Adrenal gland (tissue), 12 donors: ENCODE results near the gene TEX35. TPM values are rescaled to one million over a fixed set of nuclear protein-coding genes. Genes with fewer than 3 reads are reported as not detected.
A peak's percentile ranks its signal among the peaks of the same experiment; 100 is the strongest.

Experiments
- DNase-seq, 7 donors: peaks; one replicate each; pipeline ENCODE4 v3.0.0-alpha.2; 2019 to 2020
- H3K27ac ChIP-seq, 5 donors: fragments of 200-600 bp; sonication (generic) in 4 of 5; 1 replicate in 3 of 5; 2 replicates in 2 of 5; pipeline versions ENCODE4 v1.5.1 to v1.8.0; 2016 to 2020; ENCODE audit warnings: mild to moderate bottlenecking in 1 of 5
- H3K27me3 ChIP-seq: fragments of 200-600 bp; 2 replicates; pipeline ENCODE4 v1.8.0; 2021
- H3K36me3 ChIP-seq, 2 donors: fragments of 200-600 bp; replicated peaks in 1 of 2; 1 replicate in 1 of 2; 2 replicates in 1 of 2; pipeline versions ENCODE4 v1.5.1 to v1.8.0; 2018 to 2022
- H3K4me1 ChIP-seq, 2 donors: fragments of 200-600 bp; replicated peaks in 1 of 2; 1 replicate in 1 of 2; 2 replicates in 1 of 2; pipeline versions ENCODE4 v1.5.1 to v1.8.0; 2018 to 2021
- H3K4me3 ChIP-seq, 4 donors: fragments of 200-600 bp; sonication (generic) in 3 of 4; one replicate each; pipeline ENCODE4 v1.5.1; 2016 to 2018
- H3K9me3 ChIP-seq, 3 donors: fragments of 200-600 bp; sonication (generic) in 1 of 3; replicated peaks in 1 of 3; 1 replicate in 2 of 3; 2 replicates in 1 of 3; pipeline versions ENCODE4 v1.5.1 to v1.8.0; 2016 to 2021
- POLR2A ChIP-seq, 2 donors: fragments of 450-650 bp; IDR thresholded peaks; one replicate each; pipeline ENCODE4 v1.6.1; 2017; ENCODE audit warnings: antibody characterized with exemption in 2 of 2, mild to moderate bottlenecking in 2 of 2, moderate library complexity in 1 of 2
- WGBS, 4 donors: extraction: QIAGEN DNeasy Blood & Tissue Kit in 2 of 4; methylation state at CpG; one replicate each; pipeline versions ENCODE4 v1.1.5 to v1.1.7; 2013 to 2017; 5-methylcytosine and 5-hydroxymethylcytosine counted together
- intact Hi-C, 2 donors: fragments of 100-400 bp; cut with DNase I; formaldehyde crosslinking; loops; one replicate each; pipeline versions ENCODE4 v1.14.1 to v1.15.0; 2022 to 2023
- polyA plus RNA-seq, 3 donors: library from polyadenylated mRNA; stranded (reverse); fragments of 200-250 nt in 2 of 3; fragments of 350-450 nt in 1 of 3; fragmentation: Illumina TruSeq in 1 of 3; extraction: RNeasy Lipid Tissue Mini Kit (QIAGEN cat#74804) in 1 of 3; gene quantifications; one replicate each; pipeline ENCODE4 v1.2.3, GENCODE V29; 2013 to 2014
- total RNA-seq, 9 donors: library from RNA; depleted of rRNA in 4 of 9; stranded (reverse); fragments of >200 nt in 4 of 9; fragments of 120-200 nt in 1 of 9; fragmentation: NEBNext Ultra II Directional in 1 of 9; extraction: Animal tissue kit (Norgen Biotek cat#: 25700) in 1 of 9; gene quantifications; one replicate each; pipeline versions ENCODE4 v1.1.0 to v1.2.4, GENCODE V29; 2013 to 2023
- TF ChIP-seq, protein P1 (sequence below), 6 experiments: fragments of 450-650 bp in 4 of 6; fragments of 200-600 bp in 2 of 6; sonication (generic) in 1 of 6; IDR thresholded peaks; 1 replicate in 5 of 6; 2 replicates in 1 of 6; pipeline versions ENCODE4 v1.5.1 to v1.8.0; 2016 to 2021; ENCODE audit warnings: antibody characterized with exemption in 6 of 6, mild to moderate bottlenecking in 2 of 6, moderate library complexity in 1 of 6
- donor health status: healthy with polysubstance abuse.
- donor health status: Bipolar disorder and iron deficiency.
- donor health status: DM: yes; HTN: yes; CAD: no.
- donor health status: DM: no; HTN: no; CAD: no.
- donor health status: DM: no; HTN: no; CAD: no.
- donor health status: DM: yes; HTN: yes; CAD: no.

The TEX35 gene
- total and polyA plus RNA-seq, 12 donors, result not detected

DNA sequence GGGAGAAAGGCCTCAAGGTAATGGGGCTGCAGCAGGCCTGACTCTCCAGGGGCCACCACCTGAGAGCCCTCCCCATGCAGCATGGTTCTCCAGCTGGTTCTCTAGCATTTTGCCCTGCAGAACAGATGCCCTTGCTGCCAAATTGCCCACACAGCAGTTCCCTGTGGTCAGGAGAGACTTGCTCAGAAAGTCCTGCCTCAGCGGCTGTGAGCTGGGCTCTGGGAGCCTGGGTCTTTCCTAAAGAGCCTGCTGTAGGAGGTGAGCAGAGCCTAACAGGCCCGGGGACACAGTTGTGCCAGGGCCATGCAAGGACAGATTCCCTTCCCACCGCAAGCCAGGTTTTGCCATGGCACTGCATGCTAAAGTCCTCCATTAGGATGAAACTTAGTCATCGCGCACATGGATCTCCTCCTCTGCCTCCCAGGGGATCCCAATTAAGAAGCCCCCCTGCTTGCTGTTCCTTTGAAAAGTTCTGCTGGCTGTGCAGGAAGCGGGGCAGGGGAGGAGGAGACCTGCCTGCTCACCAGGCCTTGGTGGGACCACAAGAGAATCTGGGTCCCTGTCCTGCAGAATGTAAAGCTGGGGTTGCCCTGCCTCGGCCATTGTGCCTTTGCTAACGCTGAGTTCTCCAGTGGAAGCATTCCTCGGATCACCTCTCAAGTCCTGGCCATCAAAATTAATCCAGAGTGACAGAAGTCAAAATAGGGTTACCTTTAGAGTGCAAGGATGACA, 21.4 kb downstream of the TEX35 start:
- intact Hi-C loops, result loop anchor here in 1 of 2 donors (5.0 kb wide), 1 partner anchor 468 kb away; no protein-coding TSS in a partner anchor
- WGBS, 4 donors, result 94 to 96% (median 95%) methylated on average over 5 to 9 of the region's 9 CpGs

DNA sequence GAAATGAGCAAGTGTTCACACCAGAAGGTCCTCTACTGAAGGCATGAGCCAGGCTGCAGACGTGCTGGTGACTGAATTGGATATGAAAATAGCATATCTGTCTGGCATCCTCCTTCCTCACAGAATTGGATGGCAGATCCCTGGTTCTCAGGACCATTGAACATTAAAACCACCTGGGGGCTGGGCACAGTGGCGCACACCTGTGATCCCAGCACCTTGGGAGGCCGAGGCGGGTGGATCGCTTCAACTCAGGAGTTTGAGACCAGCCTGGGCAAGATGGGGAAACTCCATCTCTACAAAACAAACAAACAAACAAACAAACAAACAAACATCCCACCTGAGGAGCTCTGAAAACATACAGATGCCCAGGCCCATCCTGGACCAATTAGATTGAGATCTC, 23.4 kb downstream of the TEX35 start:
- Histone ChIP-seq H3K9me3 (no peaks in the 10 kb centered on the region), H3K36me3 (no peaks in the 10 kb centered on the region), H3K27ac (peak overlapping the region in 1 of 5 donors; percentile 29), H3K4me3 (no peak overlapping the region), H3K4me1 (no peaks in the 10 kb centered on the region), H3K27me3 (no peaks in the 10 kb centered on the region)
- WGBS, 4 donors, result 92 to 100% (median 95%) methylated on average over 5 of the region's 5 CpGs
- intact Hi-C loops, result no loop called here
- DNase-seq, result peak in 1 of 7 donors; percentile 30
- no peak for TF ChIP-seq POLR2A (IDR thresholded peaks at IDR 0.05)
- TF ChIP-seq, protein P1, sequence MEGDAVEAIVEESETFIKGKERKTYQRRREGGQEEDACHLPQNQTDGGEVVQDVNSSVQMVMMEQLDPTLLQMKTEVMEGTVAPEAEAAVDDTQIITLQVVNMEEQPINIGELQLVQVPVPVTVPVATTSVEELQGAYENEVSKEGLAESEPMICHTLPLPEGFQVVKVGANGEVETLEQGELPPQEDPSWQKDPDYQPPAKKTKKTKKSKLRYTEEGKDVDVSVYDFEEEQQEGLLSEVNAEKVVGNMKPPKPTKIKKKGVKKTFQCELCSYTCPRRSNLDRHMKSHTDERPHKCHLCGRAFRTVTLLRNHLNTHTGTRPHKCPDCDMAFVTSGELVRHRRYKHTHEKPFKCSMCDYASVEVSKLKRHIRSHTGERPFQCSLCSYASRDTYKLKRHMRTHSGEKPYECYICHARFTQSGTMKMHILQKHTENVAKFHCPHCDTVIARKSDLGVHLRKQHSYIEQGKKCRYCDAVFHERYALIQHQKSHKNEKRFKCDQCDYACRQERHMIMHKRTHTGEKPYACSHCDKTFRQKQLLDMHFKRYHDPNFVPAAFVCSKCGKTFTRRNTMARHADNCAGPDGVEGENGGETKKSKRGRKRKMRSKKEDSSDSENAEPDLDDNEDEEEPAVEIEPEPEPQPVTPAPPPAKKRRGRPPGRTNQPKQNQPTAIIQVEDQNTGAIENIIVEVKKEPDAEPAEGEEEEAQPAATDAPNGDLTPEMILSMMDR (IDR thresholded peaks at IDR 0.05), result no peak

More for the DNA sequence above, 21.4 kb downstream of the TEX35 start:
- Histone ChIP-seq H3K9me3 (no peaks in the 10 kb centered on the region), H3K36me3 (no peaks in the 10 kb centered on the region), H3K27me3 (no peaks in the 10 kb centered on the region), H3K4me1 (no peaks in the 10 kb centered on the region), H3K27ac (no peak overlapping the region), H3K4me3 (no peak overlapping the region)
- DNase-seq, result peak in 1 of 7 donors; percentile 35
- TF ChIP-seq, protein P1 (IDR thresholded peaks at IDR 0.05), result no peak
- TF ChIP-seq POLR2A (IDR thresholded peaks at IDR 0.05), result no peak

DNA sequence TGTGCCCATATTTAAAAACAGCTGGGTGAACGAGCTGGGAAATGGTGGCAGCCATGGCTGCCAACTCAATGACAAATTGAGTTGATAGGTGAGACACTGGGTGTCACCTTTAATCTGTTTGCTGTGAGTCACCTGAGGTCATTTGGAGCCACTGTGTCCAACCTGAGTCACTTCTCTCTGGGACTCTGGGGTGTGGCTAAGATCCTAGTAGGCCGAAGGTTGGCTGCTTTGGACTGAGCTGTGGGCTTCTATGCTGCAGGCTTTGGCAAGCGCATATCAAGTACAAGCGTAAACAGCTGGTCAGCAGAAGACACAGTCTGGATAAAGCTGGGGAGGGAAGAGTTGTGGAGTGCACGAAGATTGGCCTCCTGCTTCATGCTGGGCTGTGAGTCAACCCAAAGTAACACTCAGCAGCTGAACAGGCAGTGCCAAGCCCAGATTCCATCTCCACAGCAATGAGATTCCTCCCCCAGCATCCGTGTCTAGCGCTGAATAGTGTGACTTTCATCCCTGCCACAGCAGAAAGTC, 24.0 kb downstream of the TEX35 start:
- Histone ChIP-seq H3K36me3 (no peaks in the 10 kb centered on the region), H3K4me3 (no peak overlapping the region), H3K27me3 (no peaks in the 10 kb centered on the region), H3K9me3 (no peaks in the 10 kb centered on the region), H3K27ac (peak overlapping the region in 1 of 5 donors; percentile 29), H3K4me1 (peaks cover 0 to 3% of the 10 kb centered on the region in 2 donors)
- DNase-seq, result peak in 6 of 7 donors; percentile 49 to 78 (median 63)
- intact Hi-C loops, result no loop called here
- 50 to 74% (median 60%) methylated on average over 4 to 7 of the region's 7 CpGs for WGBS, 4 donors
- TF ChIP-seq, protein P1 (IDR thresholded peaks at IDR 0.05), result no peak
- no peak for TF ChIP-seq POLR2A (IDR thresholded peaks at IDR 0.05)

GRCh38 chr1:178537382-178538090, 24.6 kb downstream of the TEX35 start:
- H3K4me1 ChIP-seq, result peaks cover 0 to 4% of the 10 kb centered on the region in 2 donors
- 78 to 92% (median 86%) methylated on average over 16 to 20 of the region's 20 CpGs for WGBS, 4 donors
- H3K36me3 ChIP-seq, result no peaks in the 10 kb centered on the region
- no peaks in the 10 kb centered on the region for H3K9me3 ChIP-seq
- no peaks in the 10 kb centered on the region for H3K27me3 ChIP-seq
- no peak overlapping the region for H3K4me3 ChIP-seq
- H3K27ac ChIP-seq, result no peak overlapping the region
- DNase-seq, result peak in 1 of 7 donors; percentile 48
- intact Hi-C loops, result no loop called here
- TF ChIP-seq, protein P1 (IDR thresholded peaks at IDR 0.05), result no peak
- TF ChIP-seq POLR2A (IDR thresholded peaks at IDR 0.05), result no peak
